HepG2 (cell line): Measurements from ENCODE around the gene CYSRT1. TPM values are rescaled to one million over a fixed set of nuclear protein-coding genes. Genes with fewer than 3 reads are reported as not detected.

Experiments
- AGO2 ChIP-seq: fragments of 200-400 bp; formaldehyde crosslinking; optimal IDR thresholded peaks from 2 replicates; pipeline ENCODE3; 2017; ENCODE audit warnings: mild to moderate bottlenecking, low read depth, low read length, moderate library complexity
- CCDC6 ChIP-seq: sonication (generic); formaldehyde crosslinking; IDR thresholded peaks from 2 replicates; pipeline ENCODE4 v1.8.1; 2022; ENCODE audit warnings: mild to moderate bottlenecking, missing genetic modification reagents, moderate library complexity
- EHMT2 ChIP-seq: fragments of 200-600 bp; sonication (generic); IDR thresholded peaks from 2 replicates; pipeline ENCODE4 v1.7.0; 2017; ENCODE audit warnings: antibody characterized with exemption, low read depth, low read length, borderline replicate concordance
- EZH2 ChIP-seq: conservative IDR thresholded peaks from 2 replicates; pipeline ENCODE4 v1.6.1; 2012; ENCODE audit warnings: mild to moderate bottlenecking, low read depth, low read length, moderate library complexity
- HNF1B ChIP-seq: sonication (generic); formaldehyde crosslinking; IDR thresholded peaks from 2 replicates; pipeline ENCODE4 v1.5.1; 2020; ENCODE audit warnings: mild to moderate bottlenecking, moderate library complexity, missing genetic modification reagents
- ISL2 ChIP-seq: sonication (generic); formaldehyde crosslinking; IDR thresholded peaks from 2 replicates; pipeline ENCODE4 v1.5.0; 2020; ENCODE audit warnings: missing genetic modification reagents
- KAT7 ChIP-seq: IDR thresholded peaks from 2 replicates; pipeline ENCODE4 v1.6.1; 2018; ENCODE audit warnings: borderline replicate concordance, missing compliant biosample characterization
- MLLT10 ChIP-seq: sonication (generic); formaldehyde crosslinking; IDR thresholded peaks from 2 replicates; pipeline ENCODE4 v1.4.0; 2020; ENCODE audit warnings: missing genetic modification reagents
- NFIB ChIP-seq: sonication (generic); formaldehyde crosslinking; IDR thresholded peaks from 2 replicates; pipeline ENCODE4 v1.9.0; 2021; ENCODE audit warnings: missing genetic modification reagents, mild to moderate bottlenecking, borderline replicate concordance
- PCBP1 ChIP-seq: fragments of 200-400 bp; formaldehyde crosslinking; IDR thresholded peaks from 2 replicates; pipeline ENCODE4 v1.6.1; 2017; ENCODE audit warnings: mild to moderate bottlenecking, low read depth, low read length, borderline replicate concordance
- POGZ ChIP-seq: sonication (generic); formaldehyde crosslinking; IDR thresholded peaks from 2 replicates; pipeline ENCODE4 v1.4.0; 2020; ENCODE audit warnings: mild to moderate bottlenecking, missing genetic modification reagents
- PRPF4 ChIP-seq: fragments of 200-400 bp; formaldehyde crosslinking; IDR thresholded peaks from 2 replicates; pipeline ENCODE4 v1.6.1; 2016; ENCODE audit warnings: low read length, low read depth; ENCODE audit not compliant: poor library complexity, severe bottlenecking
- RFX3 ChIP-seq: IDR thresholded peaks from 2 replicates; pipeline ENCODE4 v1.6.1; 2016; ENCODE audit warnings: missing biosample characterization, missing genetic modification reagents
- SMYD3 ChIP-seq: sonication (generic); formaldehyde crosslinking; IDR thresholded peaks from 2 replicates; pipeline ENCODE4 v1.8.1; 2023; ENCODE audit warnings: mild to moderate bottlenecking, missing genetic modification reagents
- STAT5B ChIP-seq: sonication (generic); formaldehyde crosslinking; IDR thresholded peaks from 2 replicates; pipeline ENCODE4 v1.4.0; 2020; ENCODE audit warnings: missing genetic modification reagents
- ZFP41 ChIP-seq: sonication (generic); formaldehyde crosslinking; IDR thresholded peaks from 2 replicates; pipeline ENCODE4 v1.4.0; 2020; ENCODE audit warnings: mild to moderate bottlenecking, missing genetic modification reagents, borderline replicate concordance
- ZNF24 ChIP-seq: fragments of 450-650 bp; IDR thresholded peaks from 2 replicates; pipeline ENCODE4 v1.6.1; 2017; ENCODE audit warnings: antibody characterized with exemption, mild to moderate bottlenecking
- ZNF816 ChIP-seq: sonication (generic); formaldehyde crosslinking; IDR thresholded peaks from 2 replicates; pipeline ENCODE4 v1.8.0; 2022; ENCODE audit warnings: missing genetic modification reagents, mild to moderate bottlenecking, borderline replicate concordance
- ZNF841 ChIP-seq: sonication (generic); formaldehyde crosslinking; IDR thresholded peaks from 2 replicates; pipeline ENCODE4 v1.8.1; 2023; ENCODE audit warnings: missing genetic modification reagents, borderline replicate concordance
- ZNF850 ChIP-seq: sonication (generic); formaldehyde crosslinking; conservative IDR thresholded peaks from 2 replicates; pipeline ENCODE4 v1.9.0; 2021; ENCODE audit warnings: mild to moderate bottlenecking, missing genetic modification reagents
- polyA plus RNA-seq, 8 experiments: library from polyadenylated mRNA; depleted of rRNA in 3 of 8; stranded (reverse) in 7 of 8; unstranded in 1 of 8; fragments of >200 nt; fragmentation: Illumina TruSeq in 4 of 8; extraction: Trizol in 4 of 8; gene quantifications; 2 replicates each; pipeline versions ENCODE4 v1.2.1 to v1.2.3, GENCODE V29; 2011 to 2016; ENCODE audit warnings: low read depth in 4 of 8, missing spikeins in 1 of 8, mixed read lengths in 1 of 8; ENCODE audit not compliant: insufficient read depth in 1 of 8
- total RNA-seq, 5 experiments: library from RNA; depleted of rRNA; stranded (reverse); fragments of >200 nt; fragmentation: Illumina TruSeq; extraction: Trizol; gene quantifications; 2 replicates each; pipeline ENCODE4 v1.2.3, GENCODE V29; 2016; ENCODE audit warnings: low read depth in 1 of 5
- TF ChIP-seq, protein P1 (sequence below): sonication (generic); formaldehyde crosslinking; IDR thresholded peaks from 2 replicates; pipeline ENCODE4 v1.4.0; 2020; ENCODE audit warnings: missing genetic modification reagents
- TF ChIP-seq, protein P2 (sequence below): sonication (generic); formaldehyde crosslinking; IDR thresholded peaks from 2 replicates; pipeline ENCODE4 v1.4.0; 2020; ENCODE audit warnings: missing genetic modification reagents; ENCODE audit errors: not compliant biosample characterization
- TF ChIP-seq, protein P3 (sequence below): sonication (generic); formaldehyde crosslinking; conservative IDR thresholded peaks from 2 replicates; pipeline ENCODE4 v1.8.0; 2022; ENCODE audit warnings: mild to moderate bottlenecking, moderate library complexity, missing genetic modification reagents
- TF ChIP-seq, protein P4 (sequence below): fragments of 450-650 bp; IDR thresholded peaks from 2 replicates; pipeline ENCODE4 v1.6.1; 2016

CYSRT1 gene
- total and polyA plus RNA-seq, 2 of the 13 experiments (the other 11 are each of a cell fraction or from before 2014, with no cell fraction given), result 1.5 to 2.1 TPM

- TF ChIP-seq HNF1B (CRISPR knock-in tag) (no peak), ZFP41 (no peak), ZNF841 (no peak), PCBP1 (0 out of 2 replicates have a peak, but pooled peaks have one; percentile 24), MLLT10 (CRISPR knock-in tag) (no peak), RFX3 (no peak), POGZ (CRISPR knock-in tag) (no peak), STAT5B (CRISPR knock-in tag) (no peak), ZNF24 (no peak), NFIB (no peak), ISL2 (CRISPR knock-in tag) (no peak), EZH2 (no peak), SMYD3 (CRISPR knock-in tag) (no peak), ZNF816 (CRISPR knock-in tag) (no peak), ZNF850 (CRISPR knock-in tag) (no peak), KAT7 (CRISPR knock-in tag) (no peak), PRPF4 (peak; percentile 25), AGO2 (peak; percentile 54), EHMT2 (no peak), CCDC6 (CRISPR knock-in tag) (no peak)
- TF ChIP-seq, protein P1, sequence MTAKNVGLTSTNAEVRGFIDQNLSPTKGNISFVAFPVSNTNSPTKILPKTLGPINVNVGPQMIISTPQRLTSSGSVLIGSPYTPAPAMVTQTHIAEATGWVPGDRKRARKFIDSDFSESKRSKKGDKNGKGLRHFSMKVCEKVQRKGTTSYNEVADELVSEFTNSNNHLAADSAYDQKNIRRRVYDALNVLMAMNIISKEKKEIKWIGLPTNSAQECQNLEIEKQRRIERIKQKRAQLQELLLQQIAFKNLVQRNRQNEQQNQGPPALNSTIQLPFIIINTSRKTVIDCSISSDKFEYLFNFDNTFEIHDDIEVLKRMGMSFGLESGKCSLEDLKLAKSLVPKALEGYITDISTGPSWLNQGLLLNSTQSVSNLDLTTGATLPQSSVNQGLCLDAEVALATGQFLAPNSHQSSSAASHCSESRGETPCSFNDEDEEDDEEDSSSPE, result no peak
- TF ChIP-seq, protein P2, sequence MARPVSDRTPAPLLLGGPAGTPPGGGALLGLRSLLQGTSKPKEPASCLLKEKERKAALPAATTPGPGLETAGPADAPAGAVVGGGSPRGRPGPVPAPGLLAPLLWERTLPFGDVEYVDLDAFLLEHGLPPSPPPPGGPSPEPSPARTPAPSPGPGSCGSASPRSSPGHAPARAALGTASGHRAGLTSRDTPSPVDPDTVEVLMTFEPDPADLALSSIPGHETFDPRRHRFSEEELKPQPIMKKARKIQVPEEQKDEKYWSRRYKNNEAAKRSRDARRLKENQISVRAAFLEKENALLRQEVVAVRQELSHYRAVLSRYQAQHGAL, result no peak
- TF ChIP-seq, protein P3, sequence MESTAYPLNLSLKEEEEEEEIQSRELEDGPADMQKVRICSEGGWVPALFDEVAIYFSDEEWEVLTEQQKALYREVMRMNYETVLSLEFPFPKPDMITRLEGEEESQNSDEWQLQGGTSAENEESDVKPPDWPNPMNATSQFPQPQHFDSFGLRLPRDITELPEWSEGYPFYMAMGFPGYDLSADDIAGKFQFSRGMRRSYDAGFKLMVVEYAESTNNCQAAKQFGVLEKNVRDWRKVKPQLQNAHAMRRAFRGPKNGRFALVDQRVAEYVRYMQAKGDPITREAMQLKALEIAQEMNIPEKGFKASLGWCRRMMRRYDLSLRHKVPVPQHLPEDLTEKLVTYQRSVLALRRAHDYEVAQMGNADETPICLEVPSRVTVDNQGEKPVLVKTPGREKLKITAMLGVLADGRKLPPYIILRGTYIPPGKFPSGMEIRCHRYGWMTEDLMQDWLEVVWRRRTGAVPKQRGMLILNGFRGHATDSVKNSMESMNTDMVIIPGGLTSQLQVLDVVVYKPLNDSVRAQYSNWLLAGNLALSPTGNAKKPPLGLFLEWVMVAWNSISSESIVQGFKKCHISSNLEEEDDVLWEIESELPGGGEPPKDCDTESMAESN (CRISPR knock-in tag), result no peak
- TF ChIP-seq, protein P4, sequence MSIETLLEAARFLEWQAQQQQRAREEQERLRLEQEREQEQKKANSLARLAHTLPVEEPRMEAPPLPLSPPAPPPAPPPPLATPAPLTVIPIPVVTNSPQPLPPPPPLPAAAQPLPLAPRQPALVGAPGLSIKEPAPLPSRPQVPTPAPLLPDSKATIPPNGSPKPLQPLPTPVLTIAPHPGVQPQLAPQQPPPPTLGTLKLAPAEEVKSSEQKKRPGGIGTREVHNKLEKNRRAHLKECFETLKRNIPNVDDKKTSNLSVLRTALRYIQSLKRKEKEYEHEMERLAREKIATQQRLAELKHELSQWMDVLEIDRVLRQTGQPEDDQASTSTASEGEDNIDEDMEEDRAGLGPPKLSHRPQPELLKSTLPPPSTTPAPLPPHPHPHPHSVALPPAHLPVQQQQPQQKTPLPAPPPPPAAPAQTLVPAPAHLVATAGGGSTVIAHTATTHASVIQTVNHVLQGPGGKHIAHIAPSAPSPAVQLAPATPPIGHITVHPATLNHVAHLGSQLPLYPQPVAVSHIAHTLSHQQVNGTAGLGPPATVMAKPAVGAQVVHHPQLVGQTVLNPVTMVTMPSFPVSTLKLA, result no peak
Observed at GRCh38 chr9:137220317-137221094, 4.5 kb upstream of the CYSRT1 start (continued).
